C4-2B (cell line): ENCODE data around the gene NDUFB4.

Experiments
- CTCF ChIP-seq: fragments of 450-650 bp; conservative IDR thresholded peaks from 2 replicates; pipeline ENCODE4 v1.5.1; 2017; ENCODE audit warnings: mild to moderate bottlenecking
- ZFX ChIP-seq: fragments of 450-650 bp; IDR thresholded peaks from 2 replicates; pipeline ENCODE4 v1.6.1; 2017

GRCh38 chr3:120636795-120637401 is 40.8 kb downstream of the NDUFB4 start:
- TF ChIP-seq CTCF = no peak
- TF ChIP-seq ZFX = no peak
